ENCODE measurements around the gene MYF5.
A peak's percentile ranks its signal among the peaks of the same experiment; 100 is the strongest.

MYF5 gene

DNA sequence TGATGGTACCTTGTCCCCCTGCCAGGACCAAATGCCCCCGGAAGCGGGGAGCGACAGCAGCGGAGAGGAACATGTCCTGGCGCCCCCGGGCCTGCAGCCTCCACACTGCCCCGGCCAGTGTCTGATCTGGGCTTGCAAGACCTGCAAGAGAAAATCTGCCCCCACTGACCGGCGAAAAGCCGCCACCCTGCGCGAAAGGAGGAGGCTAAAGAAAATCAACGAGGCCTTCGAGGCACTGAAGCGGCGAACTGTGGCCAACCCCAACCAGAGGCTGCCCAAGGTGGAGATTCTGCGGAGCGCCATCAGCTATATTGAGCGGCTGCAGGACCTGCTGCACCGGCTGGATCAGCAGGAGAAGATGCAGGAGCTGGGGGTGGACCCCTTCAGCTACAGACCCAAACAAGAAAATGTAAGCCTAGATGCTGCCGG lies 8.9 kb upstream of the MYF5 start:
- no peak for DNase-seq (ENCODE audit: low spot score)

DNA sequence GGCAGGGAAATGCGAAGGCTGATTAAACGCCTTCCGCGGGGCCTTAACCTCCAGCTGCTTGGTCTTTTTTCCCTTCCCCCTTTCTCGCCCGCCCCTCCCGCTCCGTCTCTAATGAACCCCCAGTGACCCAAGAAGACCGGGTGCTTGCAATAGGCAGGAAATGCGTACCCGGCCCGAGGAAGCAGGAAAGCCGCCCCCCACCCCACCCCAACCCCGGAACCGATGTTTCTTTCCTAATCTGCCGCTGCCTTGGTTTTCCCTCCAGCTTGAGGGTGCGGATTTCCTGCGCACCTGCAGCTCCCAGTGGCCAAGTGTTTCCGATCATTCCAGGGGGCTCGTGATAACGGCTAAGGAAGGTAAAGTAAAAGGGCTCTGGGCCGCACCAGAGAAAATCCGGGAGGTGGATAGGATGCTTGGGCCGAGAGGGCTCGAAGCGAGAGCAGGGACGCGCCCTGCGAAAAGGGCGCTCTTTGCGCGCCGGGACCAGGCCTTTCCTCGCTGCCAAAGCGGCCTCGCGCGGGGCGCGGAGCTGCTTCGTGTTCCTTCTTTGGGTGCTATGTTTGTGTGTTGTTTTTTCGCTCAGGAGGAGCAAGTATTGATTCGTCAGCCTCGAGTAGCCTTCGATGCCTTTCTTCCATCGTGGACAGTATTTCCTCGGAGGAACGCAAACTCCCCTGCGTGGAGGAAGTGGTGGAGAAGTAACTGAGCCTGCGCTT lies 8.3 kb upstream of the MYF5 start:
- DNase-seq (ENCODE audit: low spot score): no peak

DNA sequence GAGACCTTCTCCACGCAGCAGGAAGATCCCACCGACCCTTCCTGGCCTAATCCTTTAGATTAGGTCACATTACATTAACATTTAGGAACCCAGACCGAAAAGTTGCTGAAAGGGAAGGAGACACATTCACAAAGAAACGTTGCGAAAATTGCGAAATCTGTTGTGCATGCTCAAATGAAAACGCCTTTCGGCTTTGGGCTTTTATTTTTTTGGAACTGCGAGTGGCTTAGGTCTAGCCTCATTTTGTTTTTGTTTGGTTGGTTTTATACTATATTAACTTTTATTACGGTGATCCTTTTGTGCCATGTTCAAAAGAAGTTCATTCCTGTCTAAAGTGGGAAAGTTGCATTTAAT lies 7.8 kb upstream of the MYF5 start:
- DNase-seq (ENCODE audit: low spot score): no peak

- no peak for DNase-seq (ENCODE audit: low spot score)
Observed at GRCh38 chr12:80709811-80710726, 6.6 kb upstream of the MYF5 start.

DNA sequence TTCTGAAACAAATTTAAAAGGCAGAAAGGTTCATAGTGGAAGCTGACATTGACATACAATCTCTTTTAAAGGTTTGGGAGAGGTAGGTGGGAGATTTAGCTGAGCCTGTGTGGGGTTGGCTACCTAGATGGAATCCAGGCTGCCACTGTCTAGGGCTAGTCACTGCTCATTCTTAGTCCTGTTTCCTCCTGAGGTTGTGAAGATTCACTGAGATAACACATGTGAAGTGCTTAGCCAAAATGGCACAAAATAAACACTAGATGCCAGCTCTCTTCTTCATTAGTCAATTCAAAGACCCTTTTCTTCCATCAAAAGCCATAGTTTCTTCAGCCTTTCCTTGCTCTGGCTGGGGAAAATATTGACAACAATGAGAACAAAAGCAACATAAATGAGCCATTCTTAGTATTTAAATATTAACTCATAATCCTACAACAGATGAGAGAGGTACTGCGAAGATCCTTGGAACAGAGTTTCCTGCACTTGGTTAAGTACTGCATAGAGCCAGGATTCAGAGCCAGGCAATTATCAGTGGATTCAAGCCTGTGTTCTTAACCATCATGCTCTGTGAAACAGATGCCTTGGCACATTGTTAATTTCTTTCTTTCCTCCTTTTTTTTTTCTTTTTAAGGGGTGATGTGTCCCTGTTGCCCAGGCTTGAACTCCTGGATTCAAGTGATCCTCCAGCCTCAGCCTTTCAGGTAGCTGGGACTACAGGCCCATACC lies 5.8 kb upstream of the MYF5 start:
- DNase-seq (ENCODE audit: low spot score): no peak

DNA sequence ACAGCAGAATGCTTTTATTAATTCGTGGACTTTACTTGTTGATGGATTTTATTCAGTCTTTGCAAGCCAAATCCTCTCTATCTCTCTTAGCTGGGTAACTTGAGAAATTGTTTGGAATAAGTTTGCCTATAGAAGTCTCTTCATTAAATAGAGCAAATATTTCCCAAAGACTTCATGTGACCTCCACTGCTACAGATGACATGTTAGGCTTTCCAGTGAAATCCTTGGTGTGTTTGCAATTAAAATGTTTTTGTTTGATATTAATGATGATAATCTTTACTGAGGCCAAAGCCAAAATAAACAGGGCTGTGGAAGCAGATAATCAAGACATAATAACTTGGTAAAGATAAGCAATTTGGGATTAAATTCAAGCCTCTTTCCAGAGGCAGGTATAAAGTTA lies 4.8 kb upstream of the MYF5 start:
- no peak for DNase-seq (ENCODE audit: low spot score)

GRCh38 chr12:80712866-80713265 lies 3.8 kb upstream of the MYF5 start:
- no peak for DNase-seq (ENCODE audit: low spot score)

DNA sequence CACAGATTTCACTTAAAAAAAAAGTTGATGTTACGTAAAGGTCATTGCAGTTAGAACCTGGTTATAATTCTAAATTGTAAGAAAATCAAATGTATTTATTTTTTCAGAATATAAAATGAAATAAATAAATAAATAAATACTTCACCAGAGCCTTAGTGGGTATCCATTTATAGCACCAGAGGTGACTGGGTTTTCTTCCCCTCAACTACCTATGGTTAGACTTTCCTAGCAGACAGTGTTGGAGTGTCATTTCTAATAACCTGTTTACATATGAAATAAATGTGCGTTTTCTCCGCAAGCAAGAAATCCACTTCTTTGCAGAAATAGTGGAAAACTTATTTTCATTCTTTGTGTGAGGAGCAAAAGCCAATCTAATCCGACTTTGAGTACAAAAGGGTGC lies 3.3 kb upstream of the MYF5 start:
- DNase-seq (ENCODE audit: low spot score): no peak

DNA sequence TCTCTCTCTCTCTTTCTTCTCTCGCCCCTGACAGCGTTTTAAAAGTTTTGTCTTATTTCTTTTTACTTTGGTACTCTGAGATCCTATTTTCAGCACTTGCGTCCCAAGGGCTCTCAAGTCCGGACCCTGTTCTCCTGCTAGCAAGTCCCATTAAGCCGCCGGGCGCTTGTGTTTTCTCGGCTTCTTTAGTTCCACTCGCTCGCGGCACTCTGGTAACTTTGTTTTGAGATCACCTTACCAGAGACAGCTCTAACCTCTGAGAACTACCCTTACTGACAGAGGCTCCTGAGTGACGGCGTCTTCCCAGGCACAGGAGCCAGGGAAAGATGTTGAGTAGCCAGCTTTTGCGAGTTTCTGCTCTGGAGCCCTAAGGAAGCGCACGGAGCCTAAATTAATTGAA lies 2.7 kb upstream of the MYF5 start:
- DNase-seq (ENCODE audit: low spot score): no peak

DNA sequence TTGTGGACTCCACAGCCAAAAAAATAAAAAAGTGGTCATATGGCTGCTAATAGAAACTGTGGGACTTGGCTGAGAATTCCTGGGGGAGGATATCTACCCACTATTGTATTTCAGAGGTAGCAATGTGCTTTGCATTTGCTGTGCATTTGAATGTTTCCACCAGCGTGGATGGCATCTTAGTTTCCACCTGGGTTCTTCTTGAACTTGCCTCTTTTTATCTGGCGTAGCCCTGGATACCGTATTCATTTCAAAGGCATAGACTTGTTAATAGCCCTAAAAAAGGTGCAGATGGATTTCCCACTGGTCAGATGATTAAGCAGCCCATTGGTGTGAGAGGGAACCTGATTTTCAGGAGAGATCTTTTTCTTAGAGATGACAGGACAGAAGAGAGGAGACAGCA lies 1.9 kb upstream of the MYF5 start:
- DNase-seq (ENCODE audit: low spot score): no peak

DNA sequence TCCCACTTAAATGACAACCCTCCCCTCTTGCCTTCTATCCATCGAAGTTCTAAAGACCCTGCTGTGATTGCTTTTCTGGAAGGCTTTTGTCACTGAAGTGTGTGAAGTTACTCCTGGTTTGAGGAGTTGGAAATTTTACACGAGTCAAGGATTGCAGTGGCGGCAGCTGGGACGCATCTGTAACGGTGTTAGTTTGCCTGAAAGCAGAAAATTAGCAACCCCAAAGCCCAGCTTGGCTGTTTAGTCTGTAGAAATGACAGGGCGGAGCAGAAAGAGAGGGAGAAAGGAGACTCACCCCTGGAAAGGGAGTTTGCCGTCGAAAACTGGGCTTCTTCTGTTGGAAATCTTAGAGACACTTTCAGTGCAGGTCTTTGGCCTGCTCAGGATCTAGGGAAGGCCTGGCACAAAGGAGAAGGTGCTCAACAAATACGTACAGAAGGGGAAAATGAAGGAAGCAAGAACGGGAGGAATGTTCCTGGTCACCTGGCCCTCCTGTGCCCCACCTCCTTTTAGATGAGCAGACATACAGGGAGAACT lies 931 bp upstream of the MYF5 start:
- no peak for DNase-seq (ENCODE audit: low spot score)

DNA sequence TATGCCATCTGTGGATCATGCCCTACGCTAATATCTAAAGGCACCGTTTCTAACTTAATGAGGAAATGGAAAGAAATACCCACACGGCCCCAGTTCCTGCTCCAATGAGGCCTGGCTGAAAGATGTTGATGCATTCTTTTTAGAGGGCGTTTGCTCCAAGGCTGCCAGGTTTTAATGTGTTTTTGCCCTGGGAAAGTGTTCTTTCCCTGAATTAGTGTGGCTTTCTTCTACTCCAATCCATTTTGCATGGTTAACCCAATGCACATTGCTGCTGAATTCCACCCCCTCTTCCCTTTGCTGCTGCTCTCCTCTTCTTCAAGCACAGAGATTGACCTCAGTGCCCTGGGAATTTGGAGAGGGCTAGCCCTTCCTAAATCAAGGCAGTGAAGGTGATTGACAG lies 1.1 kb downstream of the MYF5 start:
- no peak for DNase-seq (ENCODE audit: low spot score)

DNA sequence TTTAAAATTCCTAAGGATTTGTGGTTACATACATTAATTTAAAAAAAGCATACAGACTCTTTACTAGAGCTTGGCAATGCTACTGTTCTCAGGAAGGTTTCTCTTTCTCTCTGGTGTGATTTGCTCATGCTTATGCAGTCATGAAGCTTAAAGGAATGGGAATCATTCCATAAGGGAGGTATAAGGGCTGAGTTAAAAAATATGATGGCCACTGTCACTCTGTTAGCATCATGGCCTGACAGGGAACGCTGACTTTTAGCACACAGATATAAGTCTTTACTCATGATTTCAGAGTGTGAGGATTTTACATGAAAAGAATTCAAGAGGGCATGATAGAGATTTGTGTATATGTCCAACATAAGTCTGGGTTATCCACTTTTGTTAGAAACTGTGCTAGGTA lies 3.8 kb downstream of the MYF5 start:
- no peak for DNase-seq (ENCODE audit: low spot score)

- DNase-seq (ENCODE audit: low spot score): no peak
Observed at GRCh38 chr12:80721326-80721725, 4.6 kb downstream of the MYF5 start.

DNA sequence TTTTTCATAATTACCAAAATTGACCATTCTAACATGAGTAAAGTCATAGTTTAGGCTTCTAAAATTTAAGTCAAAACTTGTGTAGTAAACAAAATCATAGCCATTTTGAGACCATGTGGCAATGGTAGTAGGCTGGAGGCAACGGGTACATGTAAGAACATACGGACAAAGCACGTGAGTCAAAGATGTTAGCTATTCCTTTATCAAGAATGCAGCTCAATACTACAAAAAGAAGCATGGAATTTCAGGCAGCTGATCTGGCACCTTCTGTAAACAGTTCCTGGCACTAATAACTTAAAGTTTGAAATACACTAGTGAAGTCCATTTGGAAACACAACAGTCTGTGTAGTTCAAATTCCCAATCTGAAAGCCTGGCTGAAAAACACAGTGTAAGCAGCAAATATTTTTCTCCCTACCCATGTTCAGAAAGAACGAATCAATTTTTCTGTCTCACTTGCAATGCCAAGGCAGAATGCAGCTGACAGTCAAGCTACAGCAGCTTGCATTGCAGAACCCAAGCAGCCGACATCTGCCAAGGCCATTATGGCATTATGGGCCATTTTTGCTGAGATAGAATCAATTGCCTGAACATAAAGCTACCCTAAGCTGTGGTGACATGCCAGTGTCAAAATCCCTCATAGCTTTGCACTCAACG lies 29.3 kb downstream of the MYF5 start:
- no peak for DNase-seq (ENCODE audit: low spot score)

GRCh38 chr12:80747800-80748199 lies 31.1 kb downstream of the MYF5 start:
- no peak for DNase-seq (ENCODE audit: low spot score)

GRCh38 chr12:80749456-80749855 lies 32.7 kb downstream of the MYF5 start:
- no peak for DNase-seq (ENCODE audit: low spot score)

- no peak for DNase-seq (ENCODE audit: low spot score)
Observed at GRCh38 chr12:80752464-80752863, 35.8 kb downstream of the MYF5 start.

- no peak for DNase-seq (ENCODE audit: low spot score)
Observed at GRCh38 chr12:80754274-80754673, 37.6 kb downstream of the MYF5 start.

DNA sequence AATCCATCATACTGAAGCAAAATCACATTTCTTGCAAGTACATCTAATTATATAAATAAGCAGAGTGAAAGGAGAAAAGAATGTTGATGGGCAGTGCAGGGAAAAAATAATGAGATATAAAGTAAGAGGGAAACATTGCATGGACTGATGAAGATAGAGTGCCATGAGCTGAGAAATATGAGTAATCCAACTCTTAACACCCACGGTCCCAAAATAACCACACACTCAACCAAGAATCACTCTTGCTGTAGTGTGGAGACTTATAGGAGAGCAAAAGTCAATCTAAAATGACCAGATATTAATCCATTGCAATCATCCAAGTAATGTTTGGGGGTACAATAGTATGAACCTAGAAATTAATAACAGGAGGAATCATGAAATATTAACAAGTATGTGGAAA lies 40.2 kb downstream of the MYF5 start:
- no peak for DNase-seq (ENCODE audit: low spot score)

DNA sequence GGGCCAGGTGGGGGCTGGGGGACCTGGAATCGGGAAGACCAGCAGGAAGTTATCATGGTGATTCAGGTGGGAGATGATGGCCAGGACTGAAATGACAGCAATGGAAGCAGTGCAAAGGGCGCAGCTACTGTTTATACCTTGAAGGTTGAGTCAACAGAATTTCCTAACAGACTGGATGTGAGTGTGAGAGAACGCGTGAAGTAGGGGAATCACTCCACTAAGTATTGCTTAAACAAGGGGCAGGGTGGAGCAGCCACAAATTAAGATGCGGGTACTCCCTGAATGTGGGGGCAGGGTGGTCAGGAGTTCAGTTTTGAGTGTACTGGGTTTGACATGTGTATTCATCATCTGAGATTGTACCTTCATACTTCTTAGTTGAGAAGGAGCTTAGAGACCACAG lies 45.1 kb downstream of the MYF5 start:
- DNase-seq (ENCODE audit: low spot score): no peak

DNA sequence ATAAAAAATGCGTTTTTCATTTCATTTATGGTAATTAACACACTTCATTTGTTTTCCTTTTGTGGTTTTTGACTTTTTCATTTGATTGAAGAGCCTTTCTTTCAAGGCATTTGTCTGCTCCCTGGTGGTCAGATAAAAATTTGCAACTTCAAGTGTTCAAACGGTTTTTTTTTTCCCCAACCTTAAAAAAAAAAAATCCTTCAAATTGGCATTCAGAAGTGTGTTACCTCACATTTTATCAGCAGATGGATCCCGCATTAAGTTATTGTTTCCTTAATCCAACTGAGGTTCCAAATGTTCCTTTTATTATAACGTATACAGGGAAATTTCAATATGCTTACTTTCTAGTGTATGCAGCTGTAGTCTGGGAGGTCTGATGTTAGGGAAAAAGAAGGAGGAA lies 47.2 kb downstream of the MYF5 start:
- DNase-seq (ENCODE audit: low spot score): peak; percentile 27
